ENCODE measurements around the gene ROCK2.

DNA sequence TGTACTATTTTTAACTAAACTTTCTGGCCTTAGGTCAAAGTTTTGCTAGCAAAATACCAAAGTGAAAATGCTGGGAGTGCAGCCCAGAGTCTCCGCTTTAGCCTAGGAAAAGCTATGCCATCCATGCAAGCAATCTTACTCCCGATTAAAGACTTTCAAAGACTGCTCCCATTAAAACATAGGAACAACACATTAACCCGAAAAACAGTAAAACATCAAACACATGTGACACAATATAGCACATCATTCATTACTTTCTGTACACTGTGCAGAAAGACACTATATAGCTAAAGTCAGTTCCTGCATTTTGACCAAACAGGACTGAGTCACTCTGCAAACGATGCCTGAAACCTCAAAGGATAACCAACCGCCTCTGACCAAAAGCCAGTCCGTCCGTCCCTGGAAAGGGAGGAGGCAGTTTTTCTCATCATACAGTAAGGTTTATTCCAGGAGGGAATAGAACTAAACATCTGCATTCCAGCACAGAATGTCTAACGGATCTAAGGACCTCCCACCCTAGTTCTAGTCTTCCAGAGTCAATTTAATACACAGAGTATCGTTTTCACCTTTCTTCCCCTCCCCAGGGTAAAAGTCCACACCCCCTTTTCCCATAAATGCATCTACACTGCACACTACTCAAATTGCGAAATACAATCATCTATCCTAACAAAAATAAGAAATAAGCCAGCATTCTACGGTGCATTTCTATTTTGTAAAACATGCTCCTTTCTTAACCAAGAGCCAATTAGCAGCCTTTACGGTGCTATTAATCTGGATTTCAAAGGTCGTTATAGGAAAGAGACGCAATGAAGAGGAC is 1.7 kb downstream of the ROCK2 start:
- no peak for TF ChIP-seq CHD2 (IDR thresholded peaks at IDR 0.05; ENCODE audit: low read length, partially characterized antibody)
- peak; percentile 74 to 94 for TF ChIP-seq CEBPB (IDR thresholded peaks at IDR 0.05)
- TF ChIP-seq POLR2A (IDR thresholded peaks at IDR 0.05; ENCODE audit: low read length), result no peak
- TF ChIP-seq, protein P1, sequence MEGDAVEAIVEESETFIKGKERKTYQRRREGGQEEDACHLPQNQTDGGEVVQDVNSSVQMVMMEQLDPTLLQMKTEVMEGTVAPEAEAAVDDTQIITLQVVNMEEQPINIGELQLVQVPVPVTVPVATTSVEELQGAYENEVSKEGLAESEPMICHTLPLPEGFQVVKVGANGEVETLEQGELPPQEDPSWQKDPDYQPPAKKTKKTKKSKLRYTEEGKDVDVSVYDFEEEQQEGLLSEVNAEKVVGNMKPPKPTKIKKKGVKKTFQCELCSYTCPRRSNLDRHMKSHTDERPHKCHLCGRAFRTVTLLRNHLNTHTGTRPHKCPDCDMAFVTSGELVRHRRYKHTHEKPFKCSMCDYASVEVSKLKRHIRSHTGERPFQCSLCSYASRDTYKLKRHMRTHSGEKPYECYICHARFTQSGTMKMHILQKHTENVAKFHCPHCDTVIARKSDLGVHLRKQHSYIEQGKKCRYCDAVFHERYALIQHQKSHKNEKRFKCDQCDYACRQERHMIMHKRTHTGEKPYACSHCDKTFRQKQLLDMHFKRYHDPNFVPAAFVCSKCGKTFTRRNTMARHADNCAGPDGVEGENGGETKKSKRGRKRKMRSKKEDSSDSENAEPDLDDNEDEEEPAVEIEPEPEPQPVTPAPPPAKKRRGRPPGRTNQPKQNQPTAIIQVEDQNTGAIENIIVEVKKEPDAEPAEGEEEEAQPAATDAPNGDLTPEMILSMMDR (IDR thresholded peaks at IDR 0.05), result no peak
- TF ChIP-seq HOXB13 (CRISPR knock-in tag; IDR thresholded peaks at IDR 0.05; ENCODE audit: low read depth), result no peak
- TF ChIP-seq BHLHE40 (IDR thresholded peaks at IDR 0.05; ENCODE audit: low read depth, low read length), result 0 out of 2 replicates have a peak, but pooled peaks have one; percentile 6
